Loucy (cell line): ENCODE data around the gene POU5F2.

ENCODE experiments used
- H2AFZ ChIP-seq: fragments of 200-600 bp; sonication (generic); 2 replicates; pipeline ENCODE4 v1.6.0; 2016; ENCODE audit warnings: antibody characterized with exemption, mild to moderate bottlenecking, low read length, moderate library complexity
- H3F3A ChIP-seq: fragments of 200-600 bp; 2 replicates; pipeline ENCODE4 v1.6.0; 2016; ENCODE audit warnings: antibody characterized with exemption, low read depth, mild to moderate bottlenecking
- H3K27me3 ChIP-seq: fragments of 200-600 bp; sonication (generic); 2 replicates; pipeline ENCODE4 v1.6.1; 2014; ENCODE audit warnings: low read length, mild to moderate bottlenecking; ENCODE audit not compliant: insufficient read depth, poor library complexity, severe bottlenecking
- H3K36me3 ChIP-seq: fragments of 200-600 bp; sonication (generic); 2 replicates; pipeline ENCODE4 v1.6.1; 2016; ENCODE audit warnings: low read length; ENCODE audit not compliant: insufficient read depth
- H3K4me1 ChIP-seq: fragments of 200-600 bp; sonication (generic); 2 replicates; pipeline ENCODE4 v1.5.1; 2014; ENCODE audit warnings: low read length, mild to moderate bottlenecking; ENCODE audit not compliant: insufficient read depth, poor library complexity, severe bottlenecking
- H3K4me2 ChIP-seq: fragments of 200-600 bp; sonication (generic); 2 replicates; pipeline ENCODE4 v1.6.0; 2014; ENCODE audit warnings: antibody characterized with exemption, low read length, low read depth, mild to moderate bottlenecking; ENCODE audit not compliant: poor library complexity, severe bottlenecking
- H3K4me3 ChIP-seq: fragments of 200-600 bp; sonication (generic); 2 replicates; pipeline ENCODE4 v1.5.1; 2014; ENCODE audit warnings: low read length, mild to moderate bottlenecking, mixed read lengths; ENCODE audit not compliant: poor library complexity, severe bottlenecking
- H3K79me2 ChIP-seq: fragments of 200-600 bp; sonication (generic); 2 replicates; pipeline ENCODE4 v1.6.1; 2014; ENCODE audit warnings: low read length; ENCODE audit not compliant: insufficient read depth
- H3K9ac ChIP-seq: fragments of 200-600 bp; sonication (generic); 2 replicates; pipeline ENCODE4 v1.6.0; 2014; ENCODE audit warnings: mild to moderate bottlenecking, low read depth, low read length, moderate library complexity; ENCODE audit not compliant: poor library complexity, severe bottlenecking
- H3K9me2 ChIP-seq: fragments of 200-600 bp; sonication (generic); replicated peaks from 2 replicates; pipeline ENCODE4 v1.6.1; 2016; ENCODE audit warnings: low read depth, low read length, mixed read lengths
- H3K9me3 ChIP-seq: fragments of 200-600 bp; sonication (generic); 2 replicates; pipeline ENCODE4 v1.6.1; 2014; ENCODE audit warnings: mild to moderate bottlenecking, antibody characterized with exemption, low read length, low read depth; ENCODE audit not compliant: insufficient read depth
- H4K20me1 ChIP-seq: fragments of 200-600 bp; sonication (generic); 2 replicates; pipeline ENCODE4 v1.6.0; 2014; ENCODE audit warnings: antibody characterized with exemption, low read length, mild to moderate bottlenecking; ENCODE audit not compliant: insufficient read depth, poor library complexity, severe bottlenecking
- EZH2phosphoT487 ChIP-seq: fragments of 200-600 bp; IDR thresholded peaks from 2 replicates; pipeline ENCODE4 v1.6.1; 2018; ENCODE audit warnings: antibody characterized with exemption, mild to moderate bottlenecking, moderate library complexity, borderline replicate concordance
- TF ChIP-seq, protein P1 (sequence below): fragments of 200-600 bp; sonication (generic); conservative IDR thresholded peaks from 2 replicates; pipeline ENCODE4 v1.5.1; 2014; ENCODE audit warnings: mild to moderate bottlenecking, antibody characterized with exemption, low read length

The POU5F2 gene

GRCh38 chr5:93722588-93722987 lies 18.8 kb downstream of the POU5F2 start:
- no peaks in the 10 kb centered on the region for H3K4me1 ChIP-seq
- no peaks in the 10 kb centered on the region for H3F3A ChIP-seq
- no peaks in the 10 kb centered on the region for H3K27me3 ChIP-seq
- H3K4me3 ChIP-seq: no peak overlapping the region
- no peaks in the 10 kb centered on the region for H3K36me3 ChIP-seq
- H3K4me2 ChIP-seq: no peak overlapping the region
- H3K9me3 ChIP-seq: no peaks in the 10 kb centered on the region
- H3K9me2 ChIP-seq: no peaks in the 10 kb centered on the region
- no peak overlapping the region for H3K9ac ChIP-seq
- H3K79me2 ChIP-seq: no peaks in the 10 kb centered on the region
- no peaks in the 10 kb centered on the region for H4K20me1 ChIP-seq
- TF ChIP-seq, protein P1, sequence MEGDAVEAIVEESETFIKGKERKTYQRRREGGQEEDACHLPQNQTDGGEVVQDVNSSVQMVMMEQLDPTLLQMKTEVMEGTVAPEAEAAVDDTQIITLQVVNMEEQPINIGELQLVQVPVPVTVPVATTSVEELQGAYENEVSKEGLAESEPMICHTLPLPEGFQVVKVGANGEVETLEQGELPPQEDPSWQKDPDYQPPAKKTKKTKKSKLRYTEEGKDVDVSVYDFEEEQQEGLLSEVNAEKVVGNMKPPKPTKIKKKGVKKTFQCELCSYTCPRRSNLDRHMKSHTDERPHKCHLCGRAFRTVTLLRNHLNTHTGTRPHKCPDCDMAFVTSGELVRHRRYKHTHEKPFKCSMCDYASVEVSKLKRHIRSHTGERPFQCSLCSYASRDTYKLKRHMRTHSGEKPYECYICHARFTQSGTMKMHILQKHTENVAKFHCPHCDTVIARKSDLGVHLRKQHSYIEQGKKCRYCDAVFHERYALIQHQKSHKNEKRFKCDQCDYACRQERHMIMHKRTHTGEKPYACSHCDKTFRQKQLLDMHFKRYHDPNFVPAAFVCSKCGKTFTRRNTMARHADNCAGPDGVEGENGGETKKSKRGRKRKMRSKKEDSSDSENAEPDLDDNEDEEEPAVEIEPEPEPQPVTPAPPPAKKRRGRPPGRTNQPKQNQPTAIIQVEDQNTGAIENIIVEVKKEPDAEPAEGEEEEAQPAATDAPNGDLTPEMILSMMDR: no peak
- TF ChIP-seq EZH2phosphoT487: no peak
- H2AFZ ChIP-seq: no peak overlapping the region

DNA sequence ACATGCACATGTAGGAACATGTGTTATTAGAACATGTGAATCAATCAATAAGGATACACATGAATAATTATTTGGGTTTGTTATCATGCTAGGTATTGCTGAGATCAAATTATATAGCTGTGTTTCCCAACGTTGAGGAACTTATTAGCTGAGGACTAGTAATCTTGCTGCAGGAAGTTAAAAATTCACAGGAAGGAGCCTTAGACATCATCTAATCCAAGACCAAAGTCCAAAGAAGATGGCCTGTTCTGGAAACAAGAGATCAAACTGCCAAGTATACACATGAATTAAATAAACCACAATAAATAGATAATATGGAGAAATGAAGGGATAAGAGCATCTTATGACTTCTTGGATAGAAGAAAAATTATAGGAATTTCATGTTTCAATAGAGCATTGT lies 19.9 kb downstream of the POU5F2 start:
- TF ChIP-seq, protein P1: no peak
- TF ChIP-seq EZH2phosphoT487: no peak
- Histone ChIP-seq H2AFZ (no peak overlapping the region), H3K4me3 (no peak overlapping the region), H3K9me2 (no peaks in the 10 kb centered on the region), H3K79me2 (no peaks in the 10 kb centered on the region), H3K27me3 (no peaks in the 10 kb centered on the region), H4K20me1 (no peaks in the 10 kb centered on the region), H3K4me1 (no peaks in the 10 kb centered on the region), H3K36me3 (no peaks in the 10 kb centered on the region), H3K4me2 (peak overlapping the region; percentile 46), H3K9me3 (no peaks in the 10 kb centered on the region), H3F3A (no peaks in the 10 kb centered on the region), H3K9ac (no peak overlapping the region)

GRCh38 chr5:93721071-93721470 lies 20.3 kb downstream of the POU5F2 start:
- Histone ChIP-seq H3K4me3 (no peak overlapping the region), H3K79me2 (no peaks in the 10 kb centered on the region), H3F3A (no peaks in the 10 kb centered on the region), H3K4me2 (peak overlapping the region; percentile 46), H3K9me3 (no peaks in the 10 kb centered on the region), H3K9ac (no peak overlapping the region), H3K9me2 (no peaks in the 10 kb centered on the region), H4K20me1 (no peaks in the 10 kb centered on the region), H3K27me3 (no peaks in the 10 kb centered on the region), H3K36me3 (no peaks in the 10 kb centered on the region), H3K4me1 (no peaks in the 10 kb centered on the region), H2AFZ (no peak overlapping the region)
- no peak for TF ChIP-seq EZH2phosphoT487
- TF ChIP-seq, protein P1: no peak
